SKM-1 treated with dmso at 0.1 percent for 144 hours (cell line): Measurements from ENCODE around the gene INSIG1.

Source experiments
- DNase-seq: peaks from one replicate; lab custom pipeline; 2025; ENCODE audit not compliant: unreplicated experiment; lab: John Stamatoyannopoulos, UW

INSIG1 gene

DNA sequence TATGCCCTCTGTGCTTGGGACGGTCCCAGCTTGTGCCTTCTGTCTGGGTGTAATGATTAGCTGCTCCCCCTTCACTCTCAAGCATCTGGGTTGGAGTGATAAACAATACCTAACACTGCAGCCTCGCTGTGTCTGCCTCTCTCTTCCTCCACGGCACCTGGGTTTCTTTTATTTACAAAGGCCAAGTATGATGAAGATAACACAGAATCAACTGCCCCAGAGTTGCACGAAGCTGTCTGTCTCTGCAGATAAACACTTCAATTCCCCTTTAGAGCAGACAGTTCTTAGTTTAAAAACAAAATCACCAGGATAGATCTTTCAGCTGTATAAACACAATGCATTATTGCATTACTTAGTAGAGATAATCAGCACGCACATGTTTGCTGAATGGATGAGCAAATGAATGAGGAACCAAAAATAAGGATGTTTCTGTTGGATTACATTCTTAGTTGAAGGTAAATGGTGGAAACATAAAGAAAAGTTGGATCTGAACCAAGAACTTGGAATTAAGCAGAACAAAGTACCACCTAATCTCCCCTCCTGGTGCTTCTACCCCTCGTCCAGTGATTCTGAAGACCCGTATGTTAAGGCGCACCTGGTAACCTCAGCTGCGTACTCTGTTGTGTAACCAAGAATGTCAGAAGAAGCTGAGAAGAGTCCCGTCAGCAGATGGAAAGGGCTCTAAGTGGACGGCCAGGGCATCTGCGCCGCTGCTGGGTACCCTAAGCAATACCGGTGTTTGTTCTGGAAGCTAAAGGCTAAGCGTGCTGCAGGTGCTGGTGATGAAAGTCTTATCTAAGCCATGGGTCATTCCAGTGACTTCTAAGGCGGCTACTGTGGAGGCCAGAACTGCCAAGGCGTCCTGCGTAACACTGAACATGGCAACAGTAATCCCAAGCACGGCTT lies 26.6 kb downstream of the INSIG1 start:
- DNase-seq: no peak

DNA sequence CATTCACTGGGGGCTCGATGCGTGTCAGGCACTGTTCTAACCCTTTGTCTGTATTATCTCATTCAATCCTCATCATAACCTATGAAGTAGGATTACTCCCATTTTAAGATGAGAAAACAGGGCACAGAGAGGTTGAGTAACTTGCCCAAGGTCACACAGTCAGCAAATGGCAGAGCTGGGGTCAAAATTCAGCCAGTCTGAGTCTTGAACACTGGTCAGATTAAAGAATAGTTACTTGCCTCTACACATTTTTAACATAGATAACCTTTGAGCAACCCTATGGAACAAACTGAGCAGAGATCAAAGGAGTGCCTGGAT lies 27.2 kb downstream of the INSIG1 start:
- DNase-seq: no peak

DNA sequence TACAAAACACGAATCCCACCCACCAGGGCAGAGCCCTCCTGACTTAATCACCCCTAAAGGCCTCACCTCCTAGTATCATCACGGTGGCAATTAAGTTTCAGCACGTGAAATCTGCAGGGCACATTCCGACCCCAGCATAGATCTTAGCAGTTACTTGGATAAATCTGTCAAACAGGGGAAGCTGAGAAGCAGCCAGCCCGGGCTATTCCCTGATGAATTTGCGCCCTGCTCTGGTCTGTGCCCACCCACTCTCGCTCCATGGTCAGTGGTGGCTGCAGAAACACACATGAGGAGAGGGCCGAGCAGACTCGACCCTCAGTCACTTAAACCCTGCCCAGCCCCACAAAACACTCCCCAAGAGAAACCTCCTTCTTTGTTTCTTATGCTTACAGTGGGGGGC lies 28.7 kb downstream of the INSIG1 start:
- DNase-seq: no peak

DNA sequence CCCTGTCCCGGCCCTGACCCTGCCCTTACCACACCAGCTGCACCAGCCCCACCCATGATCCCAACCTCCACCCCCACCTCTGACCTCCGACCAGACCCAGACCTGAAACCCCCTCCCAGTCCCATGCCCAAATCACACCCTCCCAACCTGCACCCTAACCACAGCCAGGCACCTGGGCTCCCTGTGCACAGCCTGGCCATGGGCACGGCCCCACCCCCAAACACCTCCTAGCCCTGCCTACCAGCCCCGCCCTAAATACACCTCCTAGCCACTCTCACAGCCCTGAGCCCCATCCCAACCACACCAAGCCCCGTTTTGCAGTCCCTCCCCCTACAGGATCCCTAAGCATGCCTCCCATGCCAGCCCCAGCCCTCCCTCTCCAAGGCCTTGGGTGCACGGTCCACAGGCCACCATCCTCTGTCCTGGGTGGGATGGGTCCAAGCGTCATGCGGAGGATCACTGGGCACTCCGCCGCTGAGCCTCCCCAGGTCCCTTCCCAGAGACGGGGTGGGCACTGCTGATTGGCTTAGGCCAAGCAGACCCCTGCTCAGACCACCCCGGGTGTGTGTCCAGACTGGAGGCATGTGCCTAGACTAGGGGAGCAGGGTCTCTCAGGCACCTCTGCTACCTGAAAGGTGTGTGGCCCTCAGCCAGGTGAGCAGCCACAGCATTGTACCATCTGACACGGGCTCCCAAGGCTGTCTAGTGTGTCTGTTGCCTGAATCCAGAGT lies 30.1 kb downstream of the INSIG1 start:
- no peak for DNase-seq

DNA sequence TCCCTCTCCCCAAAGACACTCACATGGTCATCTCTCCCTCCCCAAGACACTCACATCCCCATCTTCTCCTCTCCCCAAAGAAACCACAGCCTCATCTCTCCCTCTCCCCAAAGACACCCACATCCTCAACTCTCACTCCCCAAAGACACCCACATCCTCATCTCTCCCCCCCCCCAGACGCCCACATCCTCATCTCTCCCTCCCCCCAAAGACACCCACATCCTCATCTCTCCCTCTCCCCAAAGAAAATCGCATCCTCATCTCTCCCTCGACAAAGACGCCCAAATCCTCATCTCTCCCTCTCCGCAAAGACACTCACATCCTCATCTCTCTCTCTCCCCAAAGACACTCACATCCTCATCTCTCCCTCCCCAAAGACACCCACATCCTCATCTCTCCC lies 31.5 kb downstream of the INSIG1 start:
- no peak for DNase-seq

DNA sequence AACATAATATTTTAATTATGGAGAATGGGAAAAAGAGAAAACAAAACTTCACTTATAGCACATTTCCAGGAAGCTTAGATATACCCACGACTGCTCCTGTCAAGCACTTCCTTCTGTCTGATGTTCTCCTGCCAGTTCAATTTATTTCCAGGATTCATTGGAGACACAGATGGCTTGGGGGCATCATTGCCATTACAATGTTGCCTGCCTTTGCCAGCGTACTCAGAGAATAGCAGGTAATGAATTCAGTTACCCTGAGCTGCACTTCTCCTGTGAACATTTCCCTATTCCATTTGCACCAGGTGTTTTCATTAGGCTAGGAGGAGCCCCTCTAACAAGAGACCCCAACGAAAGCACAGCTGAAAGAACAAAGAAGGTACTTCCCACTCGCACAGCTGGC lies 33.7 kb downstream of the INSIG1 start:
- DNase-seq: no peak

DNA sequence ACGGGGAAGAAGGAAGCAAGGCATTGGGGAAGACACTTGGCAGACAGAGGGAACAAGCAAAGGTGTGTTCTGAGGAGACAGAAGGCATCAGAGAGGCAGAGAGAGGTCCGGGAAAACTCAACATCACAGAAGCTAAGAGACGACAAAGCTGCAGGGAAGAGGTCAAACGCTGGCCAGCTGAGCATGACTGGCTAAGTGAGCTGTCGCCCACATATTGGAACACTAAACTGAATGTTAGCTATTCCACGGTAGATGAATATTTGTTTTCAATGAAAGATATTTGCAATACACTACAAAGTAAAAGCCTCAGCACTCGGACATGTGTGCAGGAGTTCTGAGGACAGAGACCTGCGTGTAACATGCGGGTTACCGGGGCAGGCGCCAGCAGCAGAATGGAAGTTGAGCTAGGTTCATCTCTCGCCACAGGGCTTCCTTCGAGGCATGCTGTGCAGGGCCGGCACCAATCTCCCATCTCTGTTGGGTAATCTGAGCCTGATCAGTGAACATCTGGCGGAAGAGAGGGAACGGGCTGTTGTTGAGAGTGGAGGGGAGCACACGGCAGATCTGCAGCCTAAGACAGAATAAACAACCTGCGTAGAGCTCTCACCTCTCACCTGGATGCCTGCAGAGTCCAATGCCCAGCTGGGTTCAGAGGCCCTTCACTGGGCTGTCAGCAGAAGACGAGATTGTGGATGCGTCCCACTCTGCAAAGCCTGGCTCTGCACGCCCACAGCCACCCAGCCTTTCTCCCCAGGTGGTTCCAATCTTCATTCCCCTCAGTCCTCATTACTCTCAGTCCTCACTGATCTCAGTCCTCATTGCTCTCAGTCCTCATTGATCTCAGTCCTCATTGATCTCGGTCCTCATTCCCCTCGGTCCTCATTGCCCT lies 35.9 kb downstream of the INSIG1 start:
- DNase-seq: no peak

DNA sequence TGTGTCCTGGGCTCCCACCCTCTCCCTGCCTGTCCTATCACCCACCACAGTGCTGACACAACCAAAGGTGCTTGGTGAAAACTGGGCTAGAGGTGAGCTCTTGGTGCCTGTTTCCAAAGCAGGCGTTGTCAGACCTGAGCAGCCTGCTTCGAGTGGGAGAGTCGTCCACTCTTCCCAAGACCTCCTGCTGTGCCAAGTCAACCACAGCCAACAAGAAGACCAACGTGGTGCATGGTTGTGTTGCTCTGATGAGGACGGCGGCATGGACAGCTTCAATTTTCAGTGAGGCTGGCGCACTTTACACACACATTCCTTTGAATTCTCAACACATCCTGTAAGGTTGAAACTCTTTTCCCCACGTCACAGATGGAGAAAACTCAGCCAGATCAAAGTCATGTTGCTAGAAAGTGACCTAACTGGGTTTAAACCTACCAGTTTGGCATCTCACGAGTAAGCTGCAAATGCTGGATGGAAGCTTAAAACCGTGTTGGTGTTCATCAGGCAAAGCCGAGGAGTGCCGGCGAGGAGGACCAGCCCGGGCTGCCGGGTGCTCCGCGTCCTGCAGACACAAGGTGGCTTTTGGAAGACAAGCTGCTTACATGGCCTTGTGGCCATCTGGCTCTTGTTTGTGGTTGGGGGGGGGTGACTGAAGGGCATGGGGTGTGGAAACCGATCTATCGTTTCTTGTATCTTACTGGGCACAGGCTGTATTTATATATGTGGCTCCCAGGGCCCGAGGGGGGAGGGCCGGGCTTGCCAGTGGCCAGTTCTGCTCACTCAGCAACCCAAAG lies 39.3 kb downstream of the INSIG1 start:
- DNase-seq: no peak

DNA sequence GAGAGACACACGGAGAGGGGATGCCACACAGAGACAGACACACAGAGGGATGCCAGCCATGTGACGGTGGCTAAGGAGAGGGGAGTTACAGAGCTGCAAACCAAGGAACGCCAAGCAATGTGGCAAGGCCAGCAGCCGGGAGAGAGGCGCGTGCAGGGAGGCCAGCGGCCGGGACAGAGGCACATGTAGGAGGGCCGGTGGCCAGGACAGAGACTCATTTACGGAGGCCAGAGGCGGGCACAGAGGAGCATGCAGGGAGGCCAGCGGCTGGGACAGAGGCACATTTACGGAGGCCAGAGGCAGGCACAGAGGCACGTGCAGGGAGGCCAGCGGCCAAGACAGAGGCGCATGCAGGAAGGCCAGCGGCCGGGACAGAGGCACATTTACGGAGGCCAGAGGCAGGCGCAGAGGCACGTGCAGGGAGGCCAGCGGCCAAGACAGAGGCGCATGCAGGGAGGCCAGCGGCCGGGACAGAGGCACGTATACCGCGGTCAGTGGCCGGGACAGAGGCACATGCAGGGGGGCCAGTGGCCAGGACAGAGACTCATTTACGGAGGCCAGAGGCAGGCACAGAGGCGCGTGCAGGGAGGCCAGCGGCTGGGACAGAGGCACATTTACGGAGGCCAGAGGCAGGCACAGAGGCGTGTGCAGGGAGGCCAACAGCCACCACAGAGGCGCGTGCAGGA lies 40.4 kb downstream of the INSIG1 start:
- DNase-seq: no peak

DNA sequence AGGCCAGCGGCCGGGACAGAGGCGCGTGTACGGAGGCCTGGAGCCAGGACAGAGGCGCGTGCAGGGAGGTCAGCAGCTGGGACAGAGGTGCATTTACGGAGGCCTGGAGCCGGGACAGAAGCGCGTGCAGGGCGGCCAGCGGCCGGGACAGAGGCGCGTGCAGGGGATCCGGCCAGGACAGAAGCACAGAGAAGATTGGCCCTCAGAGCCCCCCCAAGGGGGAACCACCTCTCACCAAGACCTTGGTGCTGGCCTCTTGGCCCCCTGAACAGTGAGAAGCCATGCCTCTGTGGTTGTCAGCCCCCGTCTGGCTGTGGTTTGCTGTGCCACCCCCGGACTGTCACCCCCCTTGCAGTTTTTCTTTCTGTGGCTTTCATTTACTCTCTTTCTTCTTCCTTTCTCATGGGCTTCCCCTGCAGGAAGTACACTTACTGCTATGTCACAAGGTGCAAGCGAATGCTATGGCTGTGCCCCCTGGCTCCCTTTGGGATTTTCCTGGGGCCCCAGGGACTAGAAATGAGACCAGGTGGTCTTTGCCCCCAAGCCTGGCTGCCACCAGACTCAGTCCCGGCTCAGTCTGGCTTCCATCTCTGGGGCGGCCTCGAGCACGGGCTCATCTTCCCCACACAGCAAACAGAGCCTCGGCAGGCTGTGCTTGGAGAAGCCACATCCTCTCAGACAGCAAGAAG lies 41.1 kb downstream of the INSIG1 start:
- DNase-seq: no peak

DNA sequence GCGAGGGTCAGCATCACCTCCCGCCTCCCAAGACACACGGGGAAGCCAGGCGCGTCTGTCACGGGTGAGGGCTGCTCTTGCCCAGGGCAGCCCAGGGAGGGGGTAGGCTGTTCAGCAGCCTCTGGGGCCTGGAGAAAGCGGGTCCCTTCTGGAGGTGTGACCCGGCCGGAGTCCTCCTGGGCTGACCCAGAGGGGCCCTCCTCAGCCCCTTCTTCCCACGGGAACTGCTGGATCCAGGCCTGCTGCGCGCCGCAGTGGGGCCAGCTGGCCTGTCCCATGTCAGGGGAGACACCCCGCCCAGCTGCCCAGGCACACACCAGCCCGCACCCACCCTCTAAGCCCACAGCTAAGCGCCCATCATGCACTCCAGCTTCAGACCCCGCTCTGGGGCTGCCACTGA lies 41.8 kb downstream of the INSIG1 start:
- no peak for DNase-seq

DNA sequence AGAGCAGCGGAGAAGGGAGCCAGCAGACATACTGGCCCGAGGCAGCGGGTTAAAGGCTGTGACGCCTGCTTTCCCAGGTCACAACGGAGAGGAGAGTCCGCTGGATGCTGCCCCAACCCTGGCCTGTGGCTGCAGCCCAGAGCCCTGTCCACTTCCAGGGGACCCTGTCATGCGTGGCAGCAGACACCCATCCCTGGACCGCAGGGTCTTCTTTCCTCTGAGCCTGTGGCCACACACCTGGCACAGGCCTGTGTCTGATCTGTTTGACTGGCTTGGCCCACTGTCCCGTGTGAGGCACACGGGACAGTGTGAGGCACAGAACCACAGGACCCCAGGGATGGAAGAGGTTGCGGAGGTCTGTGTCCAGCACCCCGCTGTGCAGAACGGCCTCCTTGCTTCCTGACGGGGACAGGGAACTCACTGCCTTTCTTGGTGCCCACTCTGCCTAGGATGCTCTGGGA lies 42.4 kb downstream of the INSIG1 start:
- DNase-seq: no peak

DNA sequence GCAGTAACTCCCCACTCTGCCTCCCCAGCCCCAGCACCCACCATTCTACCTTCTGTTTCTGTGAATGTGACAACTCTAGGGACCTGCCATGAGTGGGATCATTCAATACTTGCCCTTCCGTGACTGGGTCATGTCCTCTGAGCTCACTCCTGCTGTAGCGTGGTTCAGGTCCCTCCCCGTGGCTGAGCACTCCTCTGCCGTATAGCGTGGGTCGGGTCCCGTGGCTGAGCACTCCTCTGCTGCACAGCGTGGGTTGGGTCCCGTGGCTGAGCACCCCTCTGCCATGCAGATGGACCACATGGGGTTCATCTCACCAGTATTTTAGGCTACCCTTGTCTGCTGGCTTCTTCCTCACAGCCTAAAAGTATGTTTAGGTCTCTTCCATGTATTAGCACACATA lies 43.0 kb downstream of the INSIG1 start:
- no peak for DNase-seq

DNA sequence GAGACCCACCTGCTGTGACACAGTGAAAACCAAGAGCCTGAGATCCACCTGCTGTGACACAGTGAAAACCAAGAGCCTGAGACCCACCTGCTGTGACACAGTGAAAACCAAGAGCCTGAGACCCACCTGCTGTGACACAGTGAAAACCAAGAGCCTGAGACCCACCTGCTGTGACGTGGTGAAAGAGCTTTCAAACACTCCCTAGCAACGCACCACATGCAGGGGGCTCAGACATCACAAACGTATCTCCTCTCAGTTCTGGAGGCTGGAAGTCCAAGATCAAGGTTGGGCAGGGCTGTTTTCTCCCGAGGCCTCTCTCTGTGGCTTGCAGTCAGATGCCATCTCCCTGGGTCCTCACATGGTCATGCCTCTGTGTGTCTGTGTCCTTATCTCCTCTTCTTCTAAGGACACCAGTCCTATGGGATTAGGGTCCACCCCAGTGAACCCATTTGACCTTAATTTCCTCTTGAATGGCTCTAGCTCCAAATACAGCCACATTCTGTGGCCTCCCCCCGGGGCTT lies 43.8 kb downstream of the INSIG1 start:
- DNase-seq: no peak

DNA sequence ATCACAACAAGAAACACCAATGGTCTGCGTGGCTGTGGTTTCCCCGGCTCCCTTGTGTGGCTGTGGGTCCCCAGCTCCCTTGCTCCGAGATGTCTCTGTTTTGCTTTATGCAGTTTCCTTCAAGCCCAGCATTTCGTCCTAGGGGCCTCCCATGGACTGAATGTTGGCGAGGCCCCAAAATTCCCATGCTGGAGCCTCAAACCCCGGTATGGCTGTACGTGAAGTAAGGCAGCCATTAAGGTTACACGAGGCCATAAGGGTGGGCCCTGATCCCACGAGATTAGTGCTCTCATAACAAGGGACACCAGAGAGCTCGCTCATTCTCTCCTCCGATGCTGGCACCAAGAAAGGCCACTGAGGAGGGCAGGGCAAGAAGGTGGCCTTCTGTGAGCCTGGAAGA lies 44.6 kb downstream of the INSIG1 start:
- DNase-seq: no peak

DNA sequence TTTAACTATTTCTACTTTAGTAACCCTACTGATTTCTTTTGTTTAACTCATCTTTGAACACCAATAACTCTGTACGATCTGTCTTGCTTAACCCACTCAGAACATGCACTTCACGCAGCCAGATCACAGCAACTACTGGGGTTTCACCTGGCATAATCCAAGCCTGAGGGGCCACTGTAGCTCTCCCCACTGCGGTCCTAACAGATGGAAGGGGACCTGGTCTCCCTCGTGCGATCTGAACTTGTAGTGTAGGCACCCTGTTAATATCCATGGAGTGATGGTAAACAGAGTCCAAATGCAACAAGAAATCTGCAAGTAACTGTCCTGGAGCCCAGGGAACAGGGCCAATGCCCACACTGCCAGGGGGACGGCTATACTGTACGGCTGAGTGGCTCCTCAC lies 45.5 kb downstream of the INSIG1 start:
- DNase-seq: no peak

DNA sequence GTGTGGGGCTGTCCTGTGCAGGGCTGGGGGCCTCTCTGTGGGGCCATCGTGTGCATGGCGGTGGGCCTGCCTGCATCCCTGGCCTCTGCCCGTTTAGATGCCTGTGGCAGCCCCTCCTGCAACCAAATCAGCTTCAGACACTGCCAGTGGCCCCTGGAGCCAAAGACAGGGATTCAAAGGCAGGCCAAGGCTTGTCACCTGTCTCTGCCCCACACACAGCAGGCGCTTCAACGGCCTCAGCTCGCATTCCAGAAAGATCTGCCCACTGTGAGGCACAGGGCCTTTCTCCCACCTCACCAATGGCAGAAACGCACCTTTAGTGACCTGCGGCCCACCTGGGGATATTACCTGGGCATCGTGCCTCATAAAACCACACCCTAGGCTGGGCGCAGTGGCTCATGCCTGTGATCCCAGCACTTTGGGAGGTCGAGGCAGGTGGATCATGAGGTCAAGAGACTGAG lies 46.0 kb downstream of the INSIG1 start:
- DNase-seq: no peak

DNA sequence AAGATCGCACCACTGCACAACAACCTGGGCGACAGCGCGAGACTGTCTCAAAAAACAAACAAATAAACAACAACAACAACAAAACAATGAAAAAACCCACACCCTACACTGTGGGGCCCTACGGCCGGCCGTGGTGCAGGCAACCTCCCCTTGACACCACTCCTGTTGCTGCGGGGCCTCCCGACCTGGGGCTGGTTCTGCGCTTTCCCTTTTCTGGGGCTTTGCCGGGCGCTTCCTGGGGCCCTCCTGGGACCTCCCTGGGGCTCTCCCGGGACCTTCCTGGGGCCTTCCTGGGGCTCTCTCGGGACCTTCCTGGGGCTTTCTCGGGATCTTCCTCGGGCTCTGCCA lies 46.6 kb downstream of the INSIG1 start:
- DNase-seq: no peak
